Measurements from ENCODE around the gene PSMB2.
"Not testable (repeated sequence)": the region's sequence is repeated elsewhere in the genome, so short reads cannot be mapped to it uniquely, and the experiment has no call there.

The PSMB2 gene

DNA sequence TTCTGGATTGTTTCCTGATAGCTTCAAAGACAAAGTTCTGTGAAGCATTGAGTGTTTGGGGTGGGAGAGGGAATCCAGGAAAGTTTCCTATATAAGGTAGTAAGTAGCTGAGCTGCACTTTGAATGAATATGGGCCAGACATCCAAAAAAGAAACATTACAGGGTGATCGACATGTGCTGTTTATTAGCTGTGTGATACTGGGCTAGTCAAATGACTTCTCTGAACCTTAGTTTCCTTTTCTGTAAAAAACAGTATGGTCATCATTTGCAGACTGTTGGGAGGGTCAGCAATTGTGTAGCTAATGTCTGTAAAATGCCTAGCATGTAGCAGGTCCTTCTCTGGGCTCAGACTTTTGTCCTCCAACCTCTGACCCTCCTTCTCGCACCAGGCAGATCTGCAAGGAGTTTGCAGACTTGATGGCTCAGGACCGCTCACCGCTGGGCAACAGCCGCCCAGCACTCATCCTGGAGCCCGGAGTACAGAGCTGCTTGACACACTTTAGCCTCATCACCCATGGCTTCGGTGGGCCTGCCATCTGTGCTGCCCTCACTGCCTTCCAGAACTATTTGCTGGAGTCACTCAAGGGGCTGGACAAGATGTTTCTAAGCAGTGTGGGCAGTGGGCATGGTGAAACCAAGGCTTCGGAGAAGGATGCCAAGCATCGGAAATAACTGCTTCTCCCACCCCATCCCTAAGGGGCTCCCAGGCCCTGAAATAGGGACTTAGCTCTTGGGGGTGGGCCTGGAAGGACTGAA, 47.1 kb downstream of the PSMB2 start:
- DNase-seq = no peak

DNA sequence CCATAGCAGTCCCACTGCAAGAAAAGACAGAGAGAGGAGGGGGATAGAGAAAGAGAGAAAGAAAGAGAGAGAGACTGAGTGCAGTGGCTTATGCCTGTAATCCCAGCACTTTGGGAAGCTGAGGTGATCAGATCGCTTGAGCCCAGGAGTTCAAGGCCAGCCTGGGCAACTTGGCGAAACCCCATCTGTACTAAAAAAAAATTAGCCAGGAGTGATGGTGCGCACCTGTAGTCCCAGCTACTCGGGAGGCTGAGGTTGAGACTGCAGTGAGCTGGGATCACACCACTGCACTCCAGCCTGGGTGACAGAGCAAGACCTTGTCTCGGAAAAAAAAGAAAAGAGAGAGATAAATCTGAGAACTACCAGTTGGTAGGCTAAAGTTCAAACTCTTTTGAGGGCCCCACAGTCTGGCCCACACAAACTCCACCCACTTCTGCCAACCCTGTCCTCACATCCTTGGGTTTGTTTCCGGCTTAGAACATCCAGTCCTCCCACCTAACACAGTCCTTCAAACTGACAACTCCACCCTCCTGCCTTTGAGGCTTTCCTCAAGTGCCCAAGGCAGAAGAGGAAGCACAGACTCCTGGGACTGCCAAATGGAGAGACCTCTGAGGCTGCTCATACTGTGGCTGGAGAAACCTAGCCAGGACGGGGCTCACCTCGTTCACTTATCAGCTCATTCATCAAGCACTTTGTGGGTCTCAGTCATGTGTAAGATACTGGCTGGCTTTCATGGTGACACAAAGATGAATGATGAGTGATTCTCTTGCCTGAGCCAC, 48.1 kb downstream of the PSMB2 start:
- no peak for DNase-seq

DNA sequence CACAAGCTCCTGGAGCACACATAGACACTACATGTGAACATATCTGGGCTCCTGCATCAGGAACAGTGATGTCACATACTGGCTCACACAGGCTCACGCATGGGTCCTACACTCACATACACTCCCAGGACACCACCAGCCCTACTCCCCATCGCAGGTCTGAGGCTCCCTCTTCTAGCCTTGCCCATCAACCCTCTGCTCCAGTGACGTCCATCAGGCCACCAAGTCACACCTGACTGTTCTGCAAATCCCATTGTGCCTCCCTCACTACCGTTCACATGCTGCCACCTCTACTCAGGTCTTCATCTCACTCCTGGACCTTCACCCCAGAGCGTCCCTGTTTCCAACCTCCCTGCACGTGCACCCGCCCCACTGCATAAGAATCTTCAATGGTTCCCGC, 50.1 kb downstream of the PSMB2 start:
- no peak for DNase-seq

DNA sequence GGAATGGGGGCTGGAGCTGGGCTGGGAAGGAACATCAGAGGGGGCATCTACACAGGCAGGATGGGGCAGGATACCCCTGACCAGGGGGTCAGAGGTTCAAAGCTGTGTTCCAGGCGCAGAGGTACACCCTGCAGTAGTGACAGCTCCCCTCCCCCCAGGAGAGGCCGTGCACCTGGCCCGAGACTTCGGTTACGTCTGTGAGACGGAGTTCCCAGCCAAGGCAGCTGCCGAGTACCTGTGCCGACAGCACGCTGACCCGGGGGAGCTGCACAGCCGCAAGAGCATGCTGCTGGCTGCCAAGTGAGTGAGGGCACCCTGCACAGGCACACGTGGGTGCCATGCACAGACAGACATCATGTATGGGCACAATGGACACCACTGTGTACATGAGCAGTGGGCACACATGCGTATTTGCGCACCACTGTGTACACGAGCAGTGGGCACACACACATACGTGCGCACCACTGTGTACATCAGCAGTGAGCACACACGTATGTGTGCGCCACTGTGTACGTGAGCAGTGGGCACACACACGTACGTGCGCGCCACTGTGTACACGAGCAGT, 50.8 kb downstream of the PSMB2 start:
- DNase-seq = no peak

DNA sequence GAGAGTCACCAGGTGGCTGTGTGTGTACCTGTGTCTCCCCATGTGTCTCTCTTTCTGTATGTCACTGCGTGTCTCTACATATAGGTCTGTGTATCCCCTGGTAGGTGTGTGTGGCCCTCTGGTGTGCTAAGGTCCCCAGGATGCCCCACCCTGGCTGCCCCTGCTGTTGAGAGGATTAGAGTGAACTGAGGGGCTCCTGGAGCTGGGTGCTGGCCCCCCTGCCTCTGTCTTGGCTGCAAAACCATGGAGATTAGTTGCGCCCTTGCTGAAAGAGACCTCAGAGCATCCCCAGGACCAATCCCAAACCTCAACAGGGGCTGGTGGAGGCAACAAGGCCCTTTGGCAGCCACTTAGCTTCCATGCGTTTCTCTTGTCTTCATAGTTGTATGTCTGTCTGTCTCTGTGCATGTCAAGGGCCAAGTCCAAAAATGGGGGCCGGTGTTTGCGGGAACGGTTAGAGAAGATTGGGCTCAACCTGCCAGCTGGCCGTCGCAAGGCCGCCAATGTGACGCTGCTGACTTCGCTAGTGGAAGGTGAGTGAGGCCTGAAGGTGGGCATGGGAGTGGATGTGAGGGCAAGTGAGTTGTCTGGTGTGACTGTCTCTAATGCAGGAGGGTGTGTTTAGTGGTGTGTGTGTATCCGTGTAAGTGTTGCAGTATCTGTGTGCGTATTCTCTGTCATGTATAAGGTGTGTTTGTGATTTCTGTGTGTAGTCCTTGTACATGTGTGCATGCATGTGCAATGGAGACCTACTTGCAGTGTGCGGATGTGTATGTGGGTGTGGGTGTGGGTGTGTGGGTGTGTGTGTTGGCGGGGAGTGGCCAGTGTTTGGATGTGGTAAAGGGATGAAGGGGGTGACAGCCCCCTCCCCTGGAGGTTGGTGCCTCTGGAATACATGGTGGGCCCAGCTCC, 51.6 kb downstream of the PSMB2 start:
- no peak for DNase-seq

DNA sequence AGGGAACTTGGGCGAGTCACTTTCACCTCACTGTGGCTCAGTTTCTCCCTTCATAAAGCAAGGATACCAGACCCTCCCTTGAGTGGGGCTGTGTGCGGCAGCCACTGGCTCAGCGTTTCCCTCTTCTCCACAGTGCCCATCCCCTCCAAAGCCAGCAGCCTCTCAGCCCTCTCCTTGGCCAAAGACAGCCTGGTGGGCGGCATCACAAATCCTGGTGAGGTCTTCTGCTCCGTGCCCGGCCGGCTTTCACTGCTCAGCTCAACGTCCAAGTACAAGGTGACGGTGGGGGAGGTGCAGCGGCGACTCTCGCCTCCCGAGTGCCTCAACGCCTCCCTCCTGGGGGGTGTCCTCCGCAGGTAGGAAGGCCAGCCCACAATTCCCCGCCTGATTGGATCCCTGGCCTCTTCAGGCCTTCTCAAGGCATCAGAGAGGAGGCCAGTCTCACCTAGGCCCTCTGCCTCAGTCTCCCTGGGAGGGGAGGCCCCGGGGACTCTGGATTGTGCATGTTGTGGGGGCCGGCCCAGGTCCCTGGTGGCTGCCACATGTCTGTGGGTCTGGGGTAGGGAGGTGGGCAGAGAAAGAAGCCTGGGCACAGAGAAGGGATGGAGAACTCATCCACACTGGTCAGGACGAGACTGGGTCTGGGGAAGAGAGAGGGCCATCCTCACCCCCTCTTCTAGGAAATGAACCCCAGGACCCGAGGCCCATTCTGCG, 53.0 kb downstream of the PSMB2 start:
- DNase-seq = no peak

DNA sequence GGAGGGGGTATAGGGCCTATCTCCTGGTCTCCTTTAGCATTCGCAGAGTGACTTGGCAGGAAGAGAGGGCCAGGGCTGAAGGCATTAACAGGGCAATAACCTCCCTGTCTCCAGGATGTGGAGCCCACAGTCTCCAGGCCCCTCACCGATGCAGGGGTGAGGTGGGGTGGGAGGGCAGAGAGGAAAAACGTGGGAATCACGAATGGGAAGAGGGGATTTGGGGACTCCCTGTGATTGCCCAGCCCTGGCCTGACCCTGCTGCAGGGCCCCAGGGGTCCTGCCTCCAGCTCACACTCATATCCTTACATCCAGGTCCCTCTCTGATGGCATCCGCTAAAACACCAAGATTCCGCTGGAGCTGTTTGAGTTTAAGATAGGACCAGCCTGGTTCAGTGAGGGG, 53.6 kb downstream of the PSMB2 start:
- no peak for DNase-seq

DNA sequence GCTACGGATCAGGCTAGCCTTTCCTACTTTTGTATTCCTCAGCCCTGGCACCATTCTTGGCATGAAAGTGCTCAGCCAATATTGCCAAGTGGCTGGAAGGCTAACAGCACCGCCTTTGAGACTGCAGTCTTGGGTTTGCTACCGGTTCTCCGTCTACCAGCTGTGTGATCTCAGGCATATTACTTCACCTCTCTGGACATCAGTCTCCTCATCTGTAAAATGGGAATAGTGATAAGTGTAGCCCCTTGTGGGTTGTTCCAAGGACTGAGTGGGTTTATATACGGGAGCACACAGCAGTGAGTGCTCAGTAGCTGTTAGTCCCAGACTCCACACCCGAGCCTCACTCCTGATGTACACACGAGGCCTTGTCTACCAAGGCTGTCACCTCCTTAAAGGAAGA, 54.5 kb downstream of the PSMB2 start:
- DNase-seq = no peak

DNA sequence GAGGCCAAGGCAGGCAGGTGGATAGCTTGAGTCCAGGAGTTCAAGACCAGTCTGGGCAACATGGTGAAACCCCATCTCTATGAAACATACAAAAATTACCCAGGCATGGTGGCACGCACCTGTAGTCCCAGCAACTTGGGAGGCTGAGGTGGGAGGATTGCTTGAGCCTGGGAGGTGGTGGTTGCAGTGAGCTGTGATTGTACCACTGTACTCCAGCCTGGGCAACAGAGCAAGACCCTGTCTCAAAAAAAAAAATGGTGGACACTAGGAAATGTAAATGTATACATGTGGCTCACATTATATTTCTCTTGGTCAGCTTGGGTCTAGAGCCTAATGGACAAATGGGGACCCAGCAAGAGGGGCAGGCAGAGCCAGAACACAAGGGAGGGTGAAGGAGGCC, 55.5 kb downstream of the PSMB2 start:
- DNase-seq = not testable (repeated sequence)

DNA sequence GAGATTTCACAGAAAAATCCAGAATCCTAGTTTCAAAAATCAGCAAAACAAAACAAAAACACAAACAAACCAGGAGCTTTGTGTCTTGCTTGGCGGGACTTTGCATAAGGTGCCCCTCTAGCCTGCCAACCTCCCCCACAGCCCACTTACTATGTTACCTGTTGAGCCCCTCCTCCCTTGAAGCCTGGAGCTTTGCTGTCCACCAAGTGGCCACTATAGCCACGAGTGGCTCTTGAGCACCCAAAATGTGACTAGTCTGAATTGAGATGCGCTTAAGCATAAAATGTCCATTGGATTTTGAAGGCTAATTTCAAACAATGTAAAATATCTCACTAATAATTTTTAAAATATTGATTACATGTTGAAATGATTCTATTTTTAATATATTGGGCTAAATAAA, 56.0 kb downstream of the PSMB2 start:
- DNase-seq = no peak

DNA sequence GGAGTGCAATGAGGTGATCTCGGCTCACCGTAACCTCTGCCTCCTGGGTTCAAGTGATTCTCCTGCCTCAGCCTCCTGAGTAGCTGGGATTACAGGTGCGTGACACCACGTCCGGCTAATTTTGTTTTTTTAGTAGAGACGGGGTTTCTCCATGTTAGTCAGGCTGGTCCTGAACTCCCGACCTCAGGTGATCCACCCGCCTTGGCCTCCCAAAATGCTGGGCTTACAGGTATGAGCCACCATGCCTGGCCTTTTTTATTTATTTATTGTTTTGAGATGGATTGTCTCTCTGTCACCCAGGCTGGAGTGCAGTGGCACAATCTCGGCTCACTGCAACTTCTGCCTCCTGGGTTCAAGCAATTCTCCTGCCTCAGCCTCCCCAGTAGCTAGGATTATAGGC, 59.7 kb downstream of the PSMB2 start:
- not testable (repeated sequence) for DNase-seq

DNA sequence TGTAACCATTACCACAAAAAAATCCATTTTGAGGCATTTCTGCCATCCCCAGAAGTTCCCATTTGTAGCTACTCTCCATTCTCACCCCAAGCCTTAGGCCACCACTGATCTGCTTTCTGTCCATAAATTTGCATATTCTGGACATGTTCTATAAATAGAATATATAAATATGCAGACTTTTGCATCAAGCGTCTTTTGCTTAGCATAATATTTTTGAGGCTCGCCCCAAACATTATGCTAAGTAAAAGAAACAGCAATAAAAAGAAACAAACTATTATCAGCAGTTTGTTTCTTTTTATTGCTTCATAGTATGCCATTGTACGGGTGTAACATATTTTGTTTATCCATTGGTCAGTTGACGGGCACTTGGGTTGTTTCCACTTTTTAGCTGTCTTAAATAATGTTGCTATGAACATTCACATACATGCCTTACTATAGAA, 60.4 kb downstream of the PSMB2 start:
- DNase-seq = no peak

DNA sequence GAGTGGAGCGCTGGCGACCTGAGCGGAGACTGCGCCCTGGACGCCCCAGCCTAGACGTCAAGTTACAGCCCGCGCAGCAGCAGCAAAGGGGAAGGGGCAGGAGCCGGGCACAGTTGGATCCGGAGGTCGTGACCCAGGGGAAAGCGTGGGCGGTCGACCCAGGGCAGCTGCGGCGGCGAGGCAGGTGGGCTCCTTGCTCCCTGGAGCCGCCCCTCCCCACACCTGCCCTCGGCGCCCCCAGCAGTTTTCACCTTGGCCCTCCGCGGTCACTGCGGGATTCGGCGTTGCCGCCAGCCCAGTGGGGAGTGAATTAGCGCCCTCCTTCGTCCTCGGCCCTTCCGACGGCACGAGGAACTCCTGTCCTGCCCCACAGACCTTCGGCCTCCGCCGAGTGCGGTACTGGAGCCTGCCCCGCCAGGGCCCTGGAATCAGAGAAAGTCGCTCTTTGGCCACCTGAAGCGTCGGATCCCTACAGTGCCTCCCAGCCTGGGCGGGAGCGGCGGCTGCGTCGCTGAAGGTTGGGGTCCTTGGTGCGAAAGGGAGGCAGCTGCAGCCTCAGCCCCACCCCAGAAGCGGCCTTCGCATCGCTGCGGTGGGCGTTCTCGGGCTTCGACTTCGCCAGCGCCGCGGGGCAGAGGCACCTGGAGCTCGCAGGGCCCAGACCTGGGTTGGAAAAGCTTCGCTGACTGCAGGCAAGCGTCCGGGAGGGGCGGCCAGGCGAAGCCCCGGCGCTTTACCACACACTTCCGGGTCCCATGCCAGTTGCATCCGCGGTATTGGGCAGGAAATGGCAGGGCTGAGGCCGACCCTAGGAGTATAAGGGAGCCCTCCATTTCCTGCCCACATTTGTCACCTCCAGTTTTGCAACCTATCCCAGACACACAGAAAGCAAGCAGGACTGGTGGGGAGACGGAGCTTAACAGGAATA, 64.0 kb downstream of the PSMB2 start:
- DNase-seq = peak in 1 of 51 donors; percentile 14

DNA sequence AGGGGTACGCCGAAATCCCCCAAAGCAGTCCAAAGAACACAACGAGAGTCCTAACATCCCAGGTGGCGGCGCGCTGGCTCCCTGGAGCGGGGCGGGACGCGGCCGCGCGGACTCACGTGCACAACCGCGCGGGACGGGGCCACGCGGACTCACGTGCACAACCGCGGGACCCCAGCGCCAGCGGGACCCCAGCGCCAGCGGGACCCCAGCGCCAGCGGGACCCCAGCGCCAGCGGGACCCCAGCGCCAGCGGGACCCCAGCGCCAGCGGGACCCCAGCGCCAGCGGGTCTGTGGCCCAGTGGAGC, 64.6 kb downstream of the PSMB2 start:
- not testable (repeated sequence) for DNase-seq

DNA sequence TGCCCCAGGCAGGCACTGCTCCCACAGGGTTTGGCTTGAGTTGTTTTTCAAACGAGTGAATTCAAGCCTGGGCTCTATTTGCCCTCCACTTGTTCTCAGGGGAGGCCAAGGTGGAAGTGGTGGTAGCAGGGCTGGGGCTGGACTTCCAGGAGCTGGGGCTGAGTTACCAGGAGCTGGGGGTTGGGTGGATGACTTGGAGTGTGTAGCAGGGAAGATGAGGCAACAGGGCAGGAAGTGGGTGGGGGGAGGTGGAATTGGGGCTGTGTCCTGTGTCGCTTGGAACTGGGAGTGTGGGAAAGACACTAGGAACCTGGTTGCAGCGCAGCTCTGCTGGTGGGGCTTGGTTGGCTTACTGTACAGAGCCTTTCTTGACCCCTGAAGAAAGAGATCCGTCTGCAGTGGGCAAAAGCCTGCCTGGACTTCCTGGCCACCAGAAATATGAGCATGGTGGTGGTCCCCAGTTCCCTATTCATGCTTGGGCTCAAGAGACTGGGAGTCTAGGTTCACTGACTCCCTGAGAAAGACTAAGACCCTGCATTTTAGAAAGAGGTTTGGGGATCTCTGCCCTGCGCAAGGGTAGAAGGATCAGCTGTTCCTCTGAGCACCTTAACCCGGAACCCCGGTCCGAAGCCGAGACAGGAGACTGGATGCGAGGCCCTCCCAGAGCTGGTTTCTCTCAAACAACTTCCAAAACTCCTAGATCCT, 65.1 kb downstream of the PSMB2 start:
- no peak for DNase-seq

DNA sequence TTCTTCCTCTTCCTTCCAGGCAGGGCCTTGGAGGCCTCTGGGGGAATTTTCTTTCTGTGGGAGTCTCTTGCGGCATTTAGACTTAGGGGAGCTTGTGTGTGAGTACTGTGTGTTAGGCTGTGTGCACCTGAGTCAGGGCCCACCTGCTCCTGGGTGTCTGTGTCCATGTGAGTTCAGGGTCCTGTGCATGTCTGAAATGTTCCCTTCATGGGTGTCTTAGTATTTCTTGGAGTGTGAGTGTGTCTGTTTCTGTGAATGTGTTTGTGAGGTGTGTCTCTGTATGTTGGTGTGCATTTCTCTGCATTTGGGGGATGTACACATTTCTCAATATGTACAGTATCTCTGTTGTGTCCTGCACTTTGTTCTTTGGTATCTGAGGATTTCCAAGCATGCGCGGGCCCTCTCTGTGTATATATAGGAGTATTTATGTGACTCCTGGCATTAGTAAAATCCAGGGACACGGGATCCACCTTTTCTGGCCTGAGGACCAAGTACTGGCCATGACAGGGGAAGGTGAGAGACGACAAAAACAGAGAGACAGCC, 65.8 kb downstream of the PSMB2 start:
- no peak for DNase-seq

DNA sequence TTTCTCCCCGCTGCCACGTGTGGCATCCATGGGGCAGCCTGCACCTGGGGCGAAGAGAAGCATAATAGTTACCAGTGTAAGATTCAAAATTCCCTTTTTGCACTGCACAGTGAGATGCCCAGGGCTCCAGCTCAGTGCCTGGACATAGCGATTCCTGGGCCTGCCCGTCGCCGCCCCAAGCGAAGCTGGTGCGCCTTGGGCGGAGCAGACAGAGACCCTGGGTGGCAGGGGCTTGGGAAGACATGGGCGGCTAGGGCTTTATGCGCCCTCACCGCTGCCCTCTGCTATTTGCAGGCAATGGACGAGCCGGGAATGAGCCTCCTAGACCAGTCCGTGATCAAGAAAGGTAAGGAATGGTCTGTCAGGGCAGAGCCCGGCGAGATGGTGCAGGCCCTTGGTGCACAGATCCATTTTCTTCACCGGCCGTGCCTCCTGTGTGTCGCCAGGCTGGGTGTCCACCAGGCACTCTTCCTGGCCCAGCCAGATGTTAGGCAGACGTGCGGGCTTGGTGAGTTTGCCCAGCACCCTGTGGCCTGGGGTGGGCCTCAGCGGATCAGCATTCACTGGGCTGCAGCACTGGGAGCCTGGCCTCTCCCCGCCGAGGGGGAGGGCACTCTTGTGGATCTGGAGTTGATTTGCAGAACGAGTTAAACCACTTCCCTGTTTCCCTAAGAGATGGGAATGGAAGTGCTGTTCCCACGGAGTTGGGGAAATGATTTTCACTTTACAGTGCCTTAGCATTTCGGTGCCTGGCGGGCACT, 66.5 kb downstream of the PSMB2 start:
- DNase-seq = no peak

DNA sequence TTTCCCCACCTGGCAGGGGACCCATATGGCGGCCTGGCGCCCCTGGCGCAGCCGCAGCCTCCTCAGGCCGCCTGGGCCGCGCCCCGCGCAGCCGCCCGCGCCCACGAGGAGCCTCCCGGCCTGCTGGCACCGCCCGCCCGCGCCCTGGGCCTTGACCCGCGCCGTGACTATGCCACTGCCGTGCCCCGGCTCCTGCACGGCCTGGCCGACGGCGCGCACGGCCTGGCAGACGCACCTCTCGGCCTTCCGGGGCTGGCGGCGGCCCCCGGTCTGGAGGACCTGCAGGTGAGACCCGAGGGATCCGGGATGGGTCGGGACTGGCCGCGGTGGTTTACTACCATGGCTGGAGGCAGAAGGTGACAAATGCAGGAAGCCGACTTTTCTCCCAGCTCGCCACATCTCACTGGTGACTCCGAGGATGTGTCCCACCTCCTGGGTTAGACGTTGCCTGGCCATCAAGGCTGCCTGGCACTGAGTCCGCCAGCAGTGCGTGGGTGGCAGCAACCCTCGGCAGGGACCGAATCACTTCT, 67.1 kb downstream of the PSMB2 start:
- DNase-seq = no peak

Data from hypothalamus (tissue), 51 donors.